ENCODE measurements around the gene FOXP4.
"Not testable (repeated sequence)": the region's sequence is repeated elsewhere in the genome, so short reads cannot be mapped to it uniquely, and the experiment has no call there.

Gene FOXP4

DNA sequence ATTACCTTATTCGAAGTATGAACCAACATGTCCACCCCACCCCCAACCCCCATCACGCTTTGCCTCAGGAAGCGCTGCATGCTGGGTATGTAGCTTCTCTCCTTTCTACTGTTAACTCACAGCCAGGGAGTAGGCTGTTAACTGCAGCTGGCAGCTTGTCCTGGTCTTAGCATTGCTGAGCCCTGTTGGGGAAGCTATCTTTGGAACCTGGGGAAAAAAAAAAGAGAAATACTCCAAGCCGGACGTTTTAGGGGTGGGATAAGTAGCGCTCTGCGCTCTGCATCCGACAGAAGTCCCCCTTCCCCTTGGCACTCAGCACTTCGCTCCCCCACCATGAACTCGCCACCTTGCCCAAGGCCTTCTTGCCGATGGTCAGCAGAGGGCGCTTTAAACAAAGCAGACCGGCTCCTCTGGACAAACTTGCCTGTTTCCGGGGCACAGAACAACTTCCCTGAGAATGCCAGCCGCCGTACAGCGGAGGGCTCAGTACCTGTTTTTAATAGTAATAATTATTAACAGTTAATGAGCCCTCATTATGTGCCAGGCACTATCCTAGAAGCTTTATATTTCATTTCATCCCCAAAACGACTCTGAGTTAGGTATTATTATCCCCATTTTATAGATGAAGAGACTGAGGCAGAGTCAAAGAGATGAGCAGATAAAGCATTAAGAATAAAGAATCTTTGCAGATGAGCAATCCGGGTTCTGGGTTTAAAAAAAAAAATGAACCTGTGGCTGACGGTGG lies 56.9 kb downstream of the FOXP4 start:
- peak; percentile 89 for DNase-seq

DNA sequence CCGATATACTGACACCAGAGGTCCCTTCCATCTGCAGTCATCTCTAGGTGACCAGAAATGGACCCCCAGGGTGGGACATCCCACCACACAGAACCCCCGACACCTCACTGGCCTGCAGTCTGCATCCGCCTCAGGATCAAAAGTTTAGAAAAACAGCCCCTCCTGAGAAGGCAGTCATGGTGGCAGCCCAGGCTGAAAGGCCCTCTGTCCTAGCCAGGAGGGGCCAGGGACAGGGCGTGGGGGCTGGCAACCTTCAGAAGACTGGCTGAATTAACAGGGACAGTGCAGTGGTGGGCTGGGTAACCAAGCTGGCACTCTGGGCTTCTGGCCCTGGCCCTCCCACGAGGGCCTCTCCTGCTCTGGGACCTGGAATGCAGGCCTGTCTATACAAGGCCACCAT lies 57.8 kb downstream of the FOXP4 start:
- no peak for DNase-seq

DNA sequence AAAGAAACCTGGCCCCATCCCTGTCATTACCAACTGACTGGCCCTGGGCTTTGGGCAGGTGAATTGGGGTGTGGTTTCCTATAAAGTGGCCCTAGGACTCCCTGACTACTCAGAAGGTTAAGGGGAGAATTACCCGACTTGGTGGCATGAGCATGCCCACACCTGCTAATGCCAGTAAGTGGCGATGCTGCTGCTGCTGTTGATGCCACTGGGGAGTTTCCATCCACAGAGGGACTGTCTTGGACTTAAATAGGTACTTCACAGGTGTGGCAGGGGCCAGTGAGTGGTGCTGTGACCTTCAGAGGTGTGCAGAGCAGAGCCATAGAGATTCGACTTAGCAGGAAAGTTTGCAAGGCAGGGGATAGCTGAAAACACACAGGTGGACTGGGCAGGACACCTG lies 59.5 kb downstream of the FOXP4 start:
- no peak for DNase-seq

DNA sequence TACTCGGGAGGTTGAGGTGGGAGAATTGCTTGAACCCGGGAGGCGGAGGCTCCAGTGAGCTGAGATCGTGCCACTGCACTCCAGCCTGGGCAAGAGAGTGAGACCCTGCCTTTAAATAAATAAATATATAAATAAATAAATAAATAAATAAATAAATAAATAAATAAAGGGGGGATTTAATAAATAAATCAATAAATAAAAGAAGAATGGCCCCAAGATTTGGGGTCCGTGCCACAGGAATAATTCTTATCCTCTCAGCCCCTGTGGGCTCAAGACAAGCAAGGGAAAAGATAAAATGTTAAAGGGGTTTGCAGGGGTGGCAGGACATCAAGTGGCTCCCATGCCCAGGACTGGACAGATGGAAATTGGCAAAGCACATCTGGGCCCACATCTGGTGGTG lies 60.9 kb downstream of the FOXP4 start:
- DNase-seq, result no peak

DNA sequence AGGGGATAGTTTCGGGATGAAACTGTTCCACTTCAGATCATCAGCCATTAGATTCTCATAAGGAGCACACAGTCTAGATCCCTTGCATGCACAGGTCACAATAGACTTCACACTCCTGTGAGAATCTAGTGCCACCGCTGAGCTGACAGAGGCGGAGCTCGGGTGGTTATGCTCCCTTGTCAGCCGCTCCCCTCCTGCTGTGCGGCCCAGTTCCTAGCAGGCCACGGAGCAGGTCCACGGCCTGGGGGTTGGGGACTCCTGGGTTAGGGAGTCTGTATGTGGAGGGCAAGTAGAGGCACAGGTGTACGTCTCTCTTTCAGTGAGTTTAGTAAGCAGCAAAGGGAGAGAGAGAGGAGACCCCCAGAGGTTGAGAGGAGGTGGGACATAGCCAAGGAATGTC lies 61.6 kb downstream of the FOXP4 start:
- no peak for DNase-seq

DNA sequence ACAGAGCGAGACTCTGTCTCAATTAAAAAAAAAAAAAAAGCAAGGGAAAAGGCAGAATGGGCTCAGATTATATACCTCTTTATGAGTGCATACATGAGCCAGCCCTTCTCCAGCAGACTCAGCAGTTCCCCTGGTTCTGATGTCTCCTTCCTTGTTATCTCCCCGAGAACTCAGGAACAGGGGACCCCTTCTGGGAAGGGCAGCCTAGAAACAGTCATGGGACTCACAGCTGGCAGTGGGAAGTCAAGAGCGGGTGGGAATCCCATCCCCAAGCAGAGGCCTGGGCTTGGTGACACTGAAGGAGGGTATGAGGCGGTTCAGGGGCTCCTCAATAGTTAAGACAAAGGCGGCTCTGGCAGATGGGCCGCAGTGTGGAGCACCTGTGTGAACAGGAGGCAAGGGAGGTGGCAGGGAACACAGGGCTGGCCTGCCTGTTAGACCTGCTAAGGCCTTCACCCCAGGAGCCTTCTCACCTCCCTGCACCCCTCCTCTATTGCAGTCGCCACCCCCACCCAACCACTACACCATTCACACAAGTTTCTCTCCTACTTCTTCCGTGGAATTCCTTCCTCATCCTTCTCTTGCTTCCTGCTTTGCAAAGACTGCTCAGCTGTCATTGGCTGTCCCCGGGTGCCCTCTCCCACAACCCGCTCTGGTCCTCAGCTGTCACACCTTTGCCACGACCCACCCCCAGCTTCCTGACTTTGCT lies 62.4 kb downstream of the FOXP4 start:
- no peak for DNase-seq

DNA sequence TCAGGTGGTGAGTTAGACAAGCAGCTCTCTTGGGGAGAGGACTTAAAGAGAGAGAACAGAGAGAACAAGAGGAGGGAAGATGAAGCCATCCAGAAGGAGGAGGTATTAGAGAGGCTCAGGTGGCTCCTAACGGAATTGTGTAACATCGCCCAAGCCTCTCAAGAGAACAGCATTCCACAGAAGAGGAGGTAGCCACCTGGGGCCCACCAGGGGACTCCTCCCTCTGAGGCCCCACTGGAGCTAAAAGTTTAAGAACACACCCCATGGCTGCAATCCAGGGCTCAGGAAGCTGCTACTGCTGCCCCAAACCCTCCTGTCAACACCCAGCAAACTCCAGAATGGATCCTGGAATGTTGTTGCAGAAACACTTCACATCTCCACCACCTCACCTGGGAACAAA lies 68.5 kb downstream of the FOXP4 start:
- DNase-seq, result no peak

DNA sequence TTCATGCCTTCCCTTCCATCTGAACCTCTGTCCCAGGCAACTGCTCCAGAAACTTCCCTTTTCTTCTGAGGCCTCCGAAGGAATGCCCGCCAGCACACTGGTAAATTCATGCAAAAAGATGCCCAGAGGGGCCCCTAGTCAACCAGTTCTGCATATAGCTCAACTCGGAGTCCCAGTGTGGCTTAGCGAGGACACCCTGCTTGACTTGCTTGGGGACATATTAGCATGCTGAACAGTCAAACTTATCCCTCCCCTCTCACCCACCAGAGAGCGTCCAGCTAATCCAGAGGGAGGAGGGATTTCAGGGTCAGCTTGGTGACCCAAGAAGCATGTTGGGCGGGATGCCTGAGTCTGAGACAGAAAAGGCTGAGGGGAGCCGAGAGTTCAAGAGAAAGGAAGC lies 69.1 kb downstream of the FOXP4 start:
- no peak for DNase-seq

DNA sequence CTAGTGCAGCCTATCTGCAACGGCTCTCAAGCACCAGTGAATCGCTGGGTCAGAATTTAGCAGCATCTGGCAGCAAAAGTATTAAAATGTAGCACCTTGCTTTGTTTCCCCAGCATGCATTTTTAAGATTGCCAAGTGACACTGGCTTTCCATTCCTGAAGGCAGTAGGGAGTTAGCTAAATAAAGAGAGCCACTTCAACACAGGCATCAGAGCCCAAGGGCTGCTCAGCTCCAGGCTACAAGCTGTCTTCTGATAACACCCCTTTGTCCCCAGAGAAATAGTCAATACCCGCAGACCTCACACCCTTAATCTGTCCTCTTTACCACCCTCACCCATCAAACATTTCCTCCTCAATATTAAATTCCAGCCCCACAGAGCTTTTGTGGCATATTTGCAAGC lies 72.4 kb downstream of the FOXP4 start:
- DNase-seq, result no peak

DNA sequence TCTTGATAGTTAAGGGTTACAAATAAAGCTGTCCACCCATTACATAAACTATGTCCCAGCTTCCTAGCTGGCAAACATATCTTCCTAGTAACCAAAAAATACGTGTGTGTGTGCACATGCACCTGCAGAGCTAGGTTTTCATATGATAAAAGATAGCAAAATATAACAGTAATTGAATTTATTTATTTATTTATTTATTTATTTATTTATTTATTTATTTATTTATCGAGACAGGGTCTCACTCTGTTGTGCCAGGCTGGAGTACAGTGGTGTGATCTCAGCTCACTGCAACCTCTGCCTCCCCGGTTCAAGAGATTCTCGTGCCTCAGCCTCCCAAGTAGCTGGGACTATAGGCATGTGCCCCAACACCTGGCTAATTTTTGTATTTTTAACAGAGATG lies 73.0 kb downstream of the FOXP4 start:
- not testable (repeated sequence) for DNase-seq

DNA sequence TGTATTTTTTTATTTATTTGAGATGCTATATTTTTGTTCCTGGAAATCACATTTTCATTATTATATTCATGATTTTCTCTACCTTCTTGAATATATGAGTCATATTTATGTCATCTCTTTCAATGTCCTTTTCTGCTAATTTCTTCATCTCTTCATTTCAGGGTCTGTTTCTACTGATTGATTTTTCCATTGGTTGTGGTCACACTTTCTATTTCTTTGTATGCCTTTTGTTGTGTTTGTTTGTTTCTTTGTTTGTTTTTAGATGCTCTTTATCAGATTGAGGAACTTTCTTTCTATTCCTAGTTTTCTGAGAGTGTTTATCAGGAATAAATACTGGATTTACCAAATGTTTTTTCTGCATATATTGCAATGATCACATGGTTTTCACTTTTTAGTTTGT lies 75.2 kb downstream of the FOXP4 start:
- no peak for DNase-seq

DNA sequence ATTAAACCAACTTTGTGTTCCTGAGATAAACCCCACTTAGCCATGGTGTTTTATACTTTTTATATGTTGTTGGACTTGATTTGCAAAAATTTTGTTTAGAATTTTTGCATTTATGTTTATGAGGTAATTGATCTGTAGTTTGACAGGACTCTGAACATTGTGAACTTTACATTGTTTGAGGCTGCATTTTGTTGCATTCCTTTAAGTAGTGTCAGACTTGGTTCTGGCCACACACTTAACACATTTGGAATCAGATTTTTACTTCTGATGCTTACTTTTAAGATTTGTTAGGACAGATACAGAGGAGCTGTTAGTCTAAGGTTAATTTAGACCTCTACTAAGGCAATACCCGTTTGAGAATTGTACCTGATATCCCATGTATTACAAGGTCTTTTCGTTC lies 75.6 kb downstream of the FOXP4 start:
- DNase-seq, result no peak

DNA sequence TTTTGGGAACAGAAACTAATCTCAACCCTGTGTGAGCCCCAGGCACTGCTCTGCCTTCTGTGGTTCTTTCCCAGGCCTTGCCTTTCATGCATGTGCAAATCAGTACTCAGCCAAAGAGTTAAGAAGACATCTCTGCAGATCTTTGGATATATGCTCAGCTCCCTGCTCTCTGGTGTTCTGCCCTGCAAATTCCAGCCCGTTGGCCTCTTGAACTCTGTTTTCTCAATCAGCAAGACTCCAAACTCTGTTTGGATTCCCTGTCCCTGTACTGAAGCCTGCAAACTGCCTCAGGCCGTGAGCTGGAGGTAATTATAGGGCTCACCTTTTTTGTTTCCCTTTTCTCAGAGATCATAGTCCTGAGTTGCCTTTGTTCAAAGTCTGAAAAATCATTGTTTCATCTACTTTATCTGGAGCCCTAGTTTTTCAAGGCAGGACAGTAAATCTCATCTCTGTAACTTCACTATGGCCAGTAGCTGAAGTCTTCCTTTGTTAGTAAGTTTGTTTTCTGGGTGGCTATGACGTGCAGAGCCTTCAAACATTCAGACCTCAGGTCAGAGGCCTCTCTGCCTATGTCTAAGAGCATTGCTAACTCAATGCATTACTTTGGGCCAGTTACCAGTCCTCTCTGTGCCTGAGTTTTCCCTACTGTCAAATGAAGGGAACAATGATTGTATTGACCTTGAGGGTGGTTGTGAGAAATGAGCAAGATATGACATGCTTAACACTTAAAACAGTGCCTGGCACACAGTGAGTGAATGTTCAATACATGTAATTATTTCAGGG lies 76.2 kb downstream of the FOXP4 start:
- DNase-seq, result no peak

DNA sequence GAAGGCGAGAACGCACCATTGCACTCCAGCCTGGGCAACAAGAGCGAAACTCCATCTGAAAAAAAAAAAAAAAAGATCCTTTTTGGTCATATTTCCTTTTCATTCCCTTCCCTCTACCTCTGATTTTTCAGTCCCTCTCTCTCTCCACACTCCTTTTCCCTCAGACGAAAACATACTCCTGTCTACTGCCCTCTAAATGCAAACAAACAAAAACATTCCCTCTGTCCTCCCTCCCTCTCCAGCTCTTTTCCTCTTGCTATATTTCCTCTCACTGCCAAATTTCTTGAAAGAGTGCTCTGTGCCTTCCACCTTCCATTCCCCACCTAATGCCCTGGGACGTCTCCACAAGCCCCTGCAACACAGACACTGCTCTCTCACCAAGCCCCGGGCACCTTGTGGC lies 77.1 kb downstream of the FOXP4 start:
- DNase-seq, result no peak

DNA sequence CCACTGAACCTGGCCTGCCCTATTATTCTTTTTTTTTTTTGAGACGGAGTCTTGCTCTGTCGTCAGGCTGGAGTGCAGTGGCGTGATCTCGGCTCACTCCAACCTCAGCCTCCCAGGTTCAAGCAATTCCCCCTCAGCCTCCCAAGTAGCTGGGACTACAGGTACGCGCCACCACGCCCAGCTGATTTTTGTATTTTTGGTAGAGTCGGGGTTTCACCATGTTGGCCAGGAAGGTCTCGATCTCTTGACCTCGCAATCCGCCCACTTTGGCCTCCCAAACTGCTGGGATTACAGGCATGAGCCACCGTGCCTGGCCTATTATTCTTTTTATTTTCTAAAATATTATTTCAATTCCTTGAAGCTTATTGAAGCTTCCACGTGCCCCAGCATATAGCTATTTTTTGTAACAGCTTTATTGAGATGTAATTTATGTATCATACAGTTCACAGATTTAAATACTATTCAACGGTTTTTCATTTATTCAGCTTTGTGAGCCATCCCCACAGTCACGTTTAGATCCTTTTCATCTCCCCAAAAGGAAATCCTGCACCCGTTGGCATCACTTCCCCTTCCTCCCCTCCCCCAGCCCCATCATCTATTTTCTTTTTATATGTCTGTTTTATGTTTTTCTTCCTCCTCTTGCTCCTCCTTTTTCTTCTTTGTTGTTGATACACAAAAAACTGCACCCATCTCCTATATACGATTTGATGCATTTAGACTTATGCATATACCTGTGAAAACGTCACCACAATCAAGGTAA lies 78.6 kb downstream of the FOXP4 start:
- no peak for DNase-seq

DNA sequence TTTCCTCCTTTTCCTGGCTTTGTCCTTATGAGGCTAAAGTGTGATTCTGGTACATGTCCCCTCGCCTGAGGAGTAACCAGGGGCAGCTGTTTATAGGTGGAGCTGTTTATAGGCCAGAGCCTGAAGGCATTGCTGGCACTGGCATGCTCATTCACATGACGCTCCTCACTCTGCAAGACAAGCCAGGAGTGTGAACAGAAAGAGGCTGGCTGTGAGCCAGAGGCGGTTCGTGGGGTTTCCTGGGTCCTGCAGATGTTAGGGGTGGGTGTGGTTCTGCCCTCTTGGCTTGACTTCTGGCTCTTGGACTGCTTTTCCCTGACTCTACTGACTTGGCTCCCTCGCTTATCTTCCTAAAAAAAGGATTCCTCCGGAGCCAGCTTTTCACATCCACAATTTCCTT lies 79.3 kb downstream of the FOXP4 start:
- no peak for DNase-seq

DNA sequence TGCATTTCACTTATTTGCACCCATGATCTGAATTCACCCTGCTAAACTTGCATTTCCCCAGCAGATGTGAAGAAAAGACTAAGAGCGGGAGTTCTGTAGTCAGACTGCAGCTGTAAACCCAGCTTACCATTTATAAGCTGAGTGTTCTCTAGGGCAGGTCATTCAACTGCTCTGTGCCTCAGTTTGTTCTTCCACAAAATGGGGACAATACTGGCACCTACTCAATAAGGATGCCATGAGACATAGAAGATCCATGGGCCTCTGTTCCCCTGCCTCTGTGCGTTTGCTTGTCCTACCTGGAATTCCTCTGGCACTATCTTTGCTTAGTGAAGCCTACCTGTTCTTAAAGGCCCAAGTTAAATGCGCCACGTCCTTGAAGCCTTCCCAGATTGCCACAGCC lies 79.8 kb downstream of the FOXP4 start:
- DNase-seq, result no peak

DNA sequence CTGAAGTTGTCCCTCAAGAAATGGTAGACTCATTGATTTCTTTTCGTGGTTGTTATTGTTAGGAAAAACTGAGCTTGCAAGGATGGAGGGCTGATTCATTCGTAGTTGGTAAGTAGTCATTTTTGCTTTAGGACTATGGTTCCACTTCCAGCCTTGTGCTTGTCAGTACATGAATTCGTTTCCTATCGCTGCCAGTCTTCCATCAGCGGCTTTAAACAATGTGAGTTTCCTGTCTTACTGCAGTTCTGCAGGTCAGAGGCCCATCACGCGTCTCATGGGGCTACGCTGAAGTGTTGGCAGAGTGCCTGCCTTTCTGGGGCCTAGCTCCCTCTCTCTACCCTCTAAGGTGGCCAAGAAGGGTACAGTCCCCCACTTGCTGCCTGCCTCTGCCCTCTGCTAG lies 80.7 kb downstream of the FOXP4 start:
- no peak for DNase-seq

DNA sequence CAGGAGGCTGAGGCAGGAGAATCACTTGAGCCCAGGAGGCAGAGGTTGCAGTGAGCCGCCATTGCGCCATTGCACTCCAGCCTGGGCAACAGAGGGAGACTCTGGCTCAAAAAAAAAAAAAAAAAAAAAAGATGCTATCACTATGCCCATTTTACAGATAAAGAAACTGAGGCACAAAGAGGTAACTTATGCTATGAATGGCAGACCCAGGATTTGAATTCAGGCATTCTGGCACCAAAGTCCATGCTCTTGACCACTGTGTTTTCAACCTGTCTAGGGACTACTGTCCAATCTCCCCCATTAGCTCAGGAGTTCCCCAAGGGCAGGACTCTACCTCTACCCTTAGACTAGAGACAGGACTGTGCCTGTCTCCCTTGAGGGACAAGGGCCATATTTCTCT lies 82.9 kb downstream of the FOXP4 start:
- DNase-seq, result no peak

DNA sequence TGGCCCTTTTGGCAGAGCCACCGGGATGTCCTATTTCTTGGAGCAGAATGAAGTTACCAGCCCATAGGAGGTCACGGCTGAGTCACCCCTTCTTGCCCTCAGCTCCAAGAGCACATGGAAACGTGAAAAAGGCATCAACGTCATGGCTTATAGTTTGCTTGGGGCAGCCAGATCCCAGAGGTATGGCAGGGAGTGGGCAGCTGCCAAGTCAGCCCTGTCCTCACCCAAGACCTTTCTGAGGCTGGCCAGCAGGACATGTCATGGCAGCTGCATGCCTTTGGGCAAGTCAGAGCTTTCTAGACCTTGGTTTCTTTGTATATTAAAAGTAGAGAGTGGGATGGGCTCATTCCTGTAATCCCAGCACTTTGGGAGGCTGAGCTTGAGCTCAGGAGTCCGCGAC lies 83.9 kb downstream of the FOXP4 start:
- DNase-seq, result no peak

DNA sequence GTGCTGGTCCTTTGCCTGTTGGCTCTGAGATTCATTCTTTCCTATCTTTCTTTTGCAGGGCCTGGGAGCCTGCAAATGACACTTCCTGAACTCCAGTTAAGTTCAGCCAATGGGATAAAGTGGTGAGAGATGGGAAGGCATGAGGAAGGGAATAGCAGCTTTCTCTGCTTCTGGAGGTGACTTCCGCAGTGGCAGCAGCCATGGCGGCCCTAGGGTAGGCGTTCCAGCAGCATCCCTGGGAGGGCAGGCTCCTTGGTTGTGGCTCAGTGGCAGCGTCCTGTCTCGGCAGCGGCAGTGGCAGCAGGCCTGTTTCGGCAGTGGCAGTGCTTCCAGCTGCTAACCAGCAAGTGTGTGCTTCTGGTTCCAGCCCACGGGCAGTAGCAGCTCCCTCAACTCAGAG lies 84.8 kb downstream of the FOXP4 start:
- no peak for DNase-seq

DNA sequence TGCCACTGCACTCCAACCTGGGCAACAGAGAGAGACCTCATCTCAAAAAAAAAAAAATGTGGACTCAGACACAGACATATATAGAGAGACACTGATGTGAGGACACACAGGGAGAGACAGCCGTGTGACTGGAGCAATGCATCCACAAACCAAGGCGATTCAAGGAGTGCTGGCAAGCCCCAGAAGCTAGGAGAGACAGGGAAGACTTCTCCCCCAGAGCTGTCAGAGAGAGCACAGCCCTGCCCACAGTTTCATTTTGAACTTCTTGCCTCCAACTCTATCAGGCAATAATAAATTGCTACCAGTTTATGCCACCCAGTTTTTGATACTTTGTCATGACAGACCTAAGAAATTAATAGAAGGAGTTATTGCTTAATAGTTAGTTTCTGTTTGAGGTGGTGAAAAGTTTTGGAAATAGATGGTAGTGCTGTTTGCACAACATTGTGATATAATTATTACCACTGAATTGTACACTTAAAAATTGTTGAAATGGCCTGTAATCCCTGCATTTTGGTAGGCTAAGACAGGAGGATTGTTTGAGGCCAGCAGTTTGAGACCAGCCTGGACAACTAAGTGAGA lies 87.0 kb downstream of the FOXP4 start:
- DNase-seq, result no peak

DNA sequence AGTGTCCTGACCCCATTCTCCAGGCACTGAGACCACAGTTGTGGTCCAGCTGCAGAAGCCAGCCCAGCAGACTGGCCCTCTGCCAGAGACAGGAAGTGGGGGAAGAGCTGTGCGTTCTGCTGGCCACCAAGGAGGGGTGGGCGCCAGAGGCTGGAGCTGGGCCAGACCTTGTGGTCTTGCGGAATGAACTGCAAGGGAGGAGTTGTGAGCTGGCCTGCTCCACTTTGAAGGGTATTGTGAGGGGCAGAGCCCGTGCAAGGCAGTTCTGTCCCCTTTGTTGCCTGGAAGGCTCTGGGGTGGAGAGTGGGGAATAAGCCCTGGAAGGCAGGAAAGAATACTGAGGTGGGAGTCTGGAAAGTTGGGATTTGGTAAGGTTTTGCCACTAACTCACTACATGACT lies 88.5 kb downstream of the FOXP4 start:
- peak; percentile 40 for DNase-seq

Measured in OCI-M1 (cell line).